H1 (cell line): ENCODE measurements around the gene INA. TPM values are rescaled to one million over a fixed set of nuclear protein-coding genes. Genes with fewer than 3 reads are reported as not detected.

Source experiments
- CTCF ChIA-PET: fragments of 300-600 bp; sonication (Branson Sonifier 250); formaldehyde crosslinking; loops from one replicate; lab custom pipeline; 2021; ENCODE audit not compliant: partially characterized antibody; lab: Charles Lee
- POLR2A ChIA-PET: fragments of 300-600 bp; sonication (Branson Sonifier 250); formaldehyde crosslinking; loops from one replicate; lab custom pipeline; 2021; ENCODE audit warnings: inconsistent platforms; ENCODE audit not compliant: partially characterized antibody; lab: Charles Lee
- DNase-seq, 2 experiments: peaks; one replicate each; pipeline versions ENCODE4 v3.0.0 to v3.0.0-alpha.2; 2010 to 2022; ENCODE audit warnings: low spot score in 2 of 2, low read depth in 1 of 2, mixed read lengths in 1 of 2
- FAIRE-seq: peaks from 2 replicates; lab custom pipeline; 2011; peaks lifted over from hg19 to GRCh38; lab: Jason Lieb, UNC
- H2AFZ ChIP-seq: 2 replicates; pipeline ENCODE4 v1.8.1; 2012; ENCODE audit warnings: low read length, inconsistent platforms
- H2AK5ac ChIP-seq: 2 replicates; pipeline ENCODE4 v1.6.1; 2013; ENCODE audit warnings: low read depth, low read length
- H2BK120ac ChIP-seq: replicated peaks from 2 replicates; pipeline ENCODE3; 2013; ENCODE audit warnings: low read depth, low read length, inconsistent platforms
- H2BK12ac ChIP-seq: 2 replicates; pipeline ENCODE4 v1.6.1; 2013; ENCODE audit warnings: low read depth, low read length
- H2BK15ac ChIP-seq: 2 replicates; pipeline ENCODE4 v1.6.1; 2013; ENCODE audit warnings: low read length
- H2BK20ac ChIP-seq: 2 replicates; pipeline ENCODE4 v1.6.1; 2013; ENCODE audit warnings: low read length
- H2BK5ac ChIP-seq: 2 replicates; pipeline ENCODE4 v1.6.1; 2013; ENCODE audit warnings: low read depth, low read length
- H3K14ac ChIP-seq: 2 replicates; pipeline ENCODE4 v1.6.1; 2013; ENCODE audit warnings: inconsistent platforms; ENCODE audit not compliant: insufficient read length
- H3K18ac ChIP-seq: 2 replicates; pipeline ENCODE4 v1.6.1; 2013; ENCODE audit warnings: low read length; ENCODE audit errors: extremely low read depth
- H3K23ac ChIP-seq: 2 replicates; pipeline ENCODE4 v1.6.1; 2013; ENCODE audit warnings: inconsistent platforms; ENCODE audit not compliant: insufficient read length
- H3K23me2 ChIP-seq: 2 replicates; pipeline ENCODE4 v1.6.1; 2013; ENCODE audit warnings: low read depth, low read length
- H3K27ac ChIP-seq: 2 replicates; pipeline ENCODE4 v1.6.1; 2011; ENCODE audit warnings: low read depth, low read length, inconsistent platforms
- H3K27me3 ChIP-seq, 4 experiments: replicated peaks in 1 of 4; 1 replicate in 1 of 4; 2 replicates in 3 of 4; pipeline versions ENCODE4 v1.6.1 to v1.8.1; 2011 to 2013; ENCODE audit warnings: low read length in 3 of 4, mild to moderate bottlenecking in 3 of 4, inconsistent platforms in 2 of 4, mixed read lengths in 2 of 4, moderate library complexity in 1 of 4; ENCODE audit not compliant: control insufficient read depth in 3 of 4, insufficient read depth in 3 of 4; ENCODE audit errors: extremely low read depth in 1 of 4
- H3K36me3 ChIP-seq, 4 experiments: 2 replicates each; pipeline versions ENCODE4 v1.6.1 to v1.8.1; 2011 to 2013; ENCODE audit warnings: mild to moderate bottlenecking in 4 of 4, low read length in 3 of 4, moderate library complexity in 2 of 4, control low read depth in 1 of 4, inconsistent platforms in 1 of 4; ENCODE audit not compliant: insufficient read depth in 4 of 4, control insufficient read depth in 2 of 4
- H3K4ac ChIP-seq: replicated peaks from 2 replicates; pipeline ENCODE3; 2013; ENCODE audit warnings: low read length, low read depth, mixed read lengths, inconsistent platforms; ENCODE audit not compliant: insufficient read length
- H3K4me1 ChIP-seq, 4 experiments: replicated peaks in 1 of 4; 1 replicate in 1 of 4; 2 replicates in 3 of 4; pipeline versions ENCODE4 v1.6.1 to v1.8.1; 2011 to 2013; ENCODE audit warnings: low read length in 3 of 4, inconsistent platforms in 2 of 4, mixed read lengths in 1 of 4; ENCODE audit not compliant: insufficient read depth in 4 of 4, control insufficient read depth in 3 of 4
- H3K4me2 ChIP-seq, 2 experiments: 2 replicates each; pipeline versions ENCODE4 v1.6.1 to v1.8.1; 2011 to 2013; ENCODE audit warnings: low read depth in 2 of 2, low read length in 2 of 2, control low read depth in 1 of 2, inconsistent platforms in 1 of 2, mild to moderate bottlenecking in 1 of 2; ENCODE audit not compliant: insufficient read depth in 1 of 2
- H3K4me3 ChIP-seq, 4 experiments: fragments of 200-600, 300-600 bp in 1 of 4; sonication (generic), shearing (Covaris generic), sonication (Bioruptor Twin) in 1 of 4; 2 replicates each; pipeline versions ENCODE4 v1.5.1 to v1.8.1; 2011 to 2016; ENCODE audit warnings: low read length in 4 of 4, low read depth in 3 of 4, control low read depth in 2 of 4, inconsistent platforms in 2 of 4, mild to moderate bottlenecking in 2 of 4, mixed read lengths in 1 of 4, moderate library complexity in 1 of 4; ENCODE audit not compliant: insufficient read depth in 2 of 4; ENCODE audit errors: extremely low read depth in 1 of 4
- H3K56ac ChIP-seq: replicated peaks from 2 replicates; pipeline ENCODE3; 2013; ENCODE audit warnings: low read depth, mild to moderate bottlenecking, mixed read lengths, low read length, inconsistent platforms; ENCODE audit not compliant: insufficient read length
- H3K79me1 ChIP-seq: 2 replicates; pipeline ENCODE4 v1.6.1; 2013; ENCODE audit warnings: low read depth, low read length, control low read depth
- H3K79me2 ChIP-seq, 2 experiments: 2 replicates each; pipeline versions ENCODE4 v1.6.1 to v1.8.1; 2012 to 2013; ENCODE audit warnings: low read length in 2 of 2, mild to moderate bottlenecking in 2 of 2, inconsistent platforms in 1 of 2; ENCODE audit not compliant: insufficient read depth in 2 of 2, control insufficient read depth in 1 of 2
- H3K9ac ChIP-seq, 4 experiments: replicated peaks in 1 of 4; 1 replicate in 1 of 4; 2 replicates in 3 of 4; pipeline versions ENCODE4 v1.6.1 to v1.8.1; 2011 to 2013; ENCODE audit warnings: low read depth in 3 of 4, low read length in 3 of 4, control low read depth in 2 of 4, mild to moderate bottlenecking in 2 of 4, moderate library complexity in 2 of 4, inconsistent platforms in 1 of 4; ENCODE audit errors: extremely low read depth in 1 of 4
- H3K9me3 ChIP-seq, 2 experiments: 2 replicates each; pipeline versions ENCODE4 v1.6.1 to v1.8.1; 2012 to 2013; ENCODE audit warnings: mild to moderate bottlenecking in 2 of 2, moderate library complexity in 2 of 2, control low read depth in 1 of 2, inconsistent platforms in 1 of 2, low read depth in 1 of 2, low read length in 1 of 2, mixed read lengths in 1 of 2; ENCODE audit not compliant: insufficient read depth in 2 of 2
- H4K20me1 ChIP-seq, 2 experiments: replicated peaks in 1 of 2; 2 replicates each; pipeline versions ENCODE3 to v1.8.1; 2011 to 2013; ENCODE audit warnings: inconsistent platforms in 2 of 2, low read length in 2 of 2, mild to moderate bottlenecking in 1 of 2; ENCODE audit not compliant: insufficient read depth in 2 of 2, control insufficient read depth in 1 of 2
- H4K5ac ChIP-seq: 2 replicates; pipeline ENCODE4 v1.6.1; 2013; ENCODE audit warnings: low read length, low read depth, mixed read lengths, inconsistent platforms; ENCODE audit not compliant: insufficient read length
- H4K8ac ChIP-seq: 2 replicates; pipeline ENCODE4 v1.8.0; 2013; ENCODE audit warnings: mild to moderate bottlenecking, moderate library complexity, low read length, inconsistent platforms; ENCODE audit not compliant: insufficient read depth; ENCODE audit errors: extremely low read depth
- H4K91ac ChIP-seq: replicated peaks from 2 replicates; pipeline ENCODE3; 2013; ENCODE audit warnings: low read length, mixed read lengths, inconsistent platforms; ENCODE audit not compliant: insufficient read length
- EZH2 ChIP-seq: fragments of 200-600 bp; sonication (generic); IDR thresholded peaks from 2 replicates; pipeline ENCODE4 v1.7.1; 2012; ENCODE audit warnings: low read depth, mild to moderate bottlenecking, moderate library complexity, low read length, inconsistent platforms; ENCODE audit not compliant: severe bottlenecking
- RFX5 ChIP-seq: IDR thresholded peaks from 2 replicates; pipeline ENCODE4 v1.6.1; 2011; ENCODE audit warnings: low read depth, low read length, improper control_type of control experiment, borderline replicate concordance
- RXRA ChIP-seq: IDR thresholded peaks from 2 replicates; pipeline ENCODE4 v1.6.1; 2011; ENCODE audit warnings: low read depth, mild to moderate bottlenecking, low read length, moderate library complexity; ENCODE audit not compliant: insufficient read depth
- WGBS, 2 experiments: shearing (Covaris generic) in 1 of 2; methylation state at CpG; one replicate each; pipeline versions ENCODE4 v1.1.6 to v1.1.7; 2013 to 2015; ENCODE audit warnings: low lambda C conversion rate in 2 of 2, mixed read lengths in 2 of 2, inconsistent platforms in 1 of 2, low coverage in 1 of 2, missing lambda C conversion rate in 1 of 2; ENCODE audit not compliant: insufficient replicate concordance in 2 of 2, insufficient coverage in 1 of 2, insufficient read length in 1 of 2; ENCODE audit errors: extremely low coverage in 1 of 2, missing lambda C conversion rate in 1 of 2; 5-methylcytosine and 5-hydroxymethylcytosine counted together
- polyA plus RNA-seq, 7 experiments: library from polyadenylated mRNA; depleted of rRNA in 3 of 7; stranded (reverse) in 5 of 7; unstranded in 2 of 7; fragments of >200 nt in 5 of 7; fragments of 200-250 nt in 2 of 7; gene quantifications; 1 replicate in 5 of 7; 2 replicates in 1 of 7; 4 replicates in 1 of 7; pipeline versions ENCODE4 v1.2.1 to v1.2.3, GENCODE V29; 2011 to 2013; ENCODE audit warnings: missing spikeins in 2 of 7, mixed read lengths in 2 of 7
- total RNA-seq: library from RNA; stranded (reverse); fragmentation: NEBNext Ultra II Directional; extraction: Animal tissue kit (Norgen Biotek cat#: 25700); gene quantifications from 2 replicates; pipeline ENCODE4 v1.2.1, GENCODE V29; 2021

Gene INA
- total and polyA plus RNA-seq, 2 of the 8 experiments (the other 6 are each of a cell fraction or from before 2014, with no cell fraction given): 17.1 to 18.1 TPM

GRCh38 chr10:103254538-103255325, 22.2 kb upstream of the INA start:
- H4K5ac ChIP-seq: no peak overlapping the region
- no peak overlapping the region for H2BK120ac ChIP-seq
- H3K23ac ChIP-seq: no peak overlapping the region
- H2BK15ac ChIP-seq: no peak overlapping the region
- no peak overlapping the region for H3K27ac ChIP-seq
- H3K9me3 ChIP-seq: peaks cover 2 to 7% of the 10 kb centered on the region in 2 experiments; a peak in 2 of 4 replicates
- no peak overlapping the region for H3K56ac ChIP-seq
- CTCF ChIA-PET: interaction anchor here (0.6 to 1.6 kb wide), 4 partner anchors 10 to 190 kb away, joined by 3 to 9 read pairs (median 3); partner anchors contain the start of gene RPEL1
- DNase-seq: no peak
- no peak for TF ChIP-seq RXRA
- TF ChIP-seq RFX5: no peak
- no peak for TF ChIP-seq EZH2
- TF ChIP-seq, all 59 proteins: peak for 0
- H3K79me1 ChIP-seq: no peaks in the 10 kb centered on the region
- POLR2A ChIA-PET: no interaction called here
- H3K4me2 ChIP-seq: no peak overlapping the region
- no peaks in the 10 kb centered on the region for H3K4me1 ChIP-seq
- no peak overlapping the region for H3K9ac ChIP-seq
- no peak overlapping the region for H4K91ac ChIP-seq
- H3K36me3 ChIP-seq: no peaks in the 10 kb centered on the region
- no peak overlapping the region for H2AK5ac ChIP-seq
- H3K14ac ChIP-seq: no peak overlapping the region
- H3K4me3 ChIP-seq: no peak overlapping the region
- H3K79me2 ChIP-seq: no peaks in the 10 kb centered on the region
- H2AFZ ChIP-seq: no peak overlapping the region
- no peak for FAIRE-seq
- 83% methylated on average over 3 of the region's 4 CpGs; no CpG with 5 or more reads in 1 of the 2 experiments for WGBS, 2 experiments
- H2BK20ac ChIP-seq: no peak overlapping the region
- H4K8ac ChIP-seq: no peak overlapping the region
- no peaks in the 10 kb centered on the region for H4K20me1 ChIP-seq
- H2BK5ac ChIP-seq: no peak overlapping the region
- no peak overlapping the region for H2BK12ac ChIP-seq
- H3K23me2 ChIP-seq: peaks cover 6% of the 10 kb centered on the region; the same call in 1 of the 2 replicates
- no peaks in the 10 kb centered on the region; a peak in 1 of 7 replicates for H3K27me3 ChIP-seq
- H3K18ac ChIP-seq: no peak overlapping the region
- H3K4ac ChIP-seq: no peak overlapping the region
